GM18909 (cell line): ENCODE results near the gene KRT1.

Source experiments
- ATAC-seq: cut with Tn5 transposase; IDR thresholded peaks from one replicate; pipeline ENCODE4 v1.9.1; 2021; ENCODE audit warnings: mild to moderate bottlenecking; ENCODE audit not compliant: unreplicated experiment, poor library complexity

KRT1 gene

GRCh38 chr12:52699960-52700359, 19.8 kb upstream of the KRT1 start:
- no peak for ATAC-seq

- ATAC-seq = no peak
Observed at GRCh38 chr12:52699373-52699772, 19.2 kb upstream of the KRT1 start.

- ATAC-seq = no peak
Observed at GRCh38 chr12:52698651-52699340, 18.6 kb upstream of the KRT1 start.

GRCh38 chr12:52697058-52697582, 16.9 kb upstream of the KRT1 start:
- no peak for ATAC-seq

- no peak for ATAC-seq
Observed at GRCh38 chr12:52696588-52696987, 16.4 kb upstream of the KRT1 start.

GRCh38 chr12:52695039-52695438, 14.8 kb upstream of the KRT1 start:
- no peak for ATAC-seq

- no peak for ATAC-seq
Observed at GRCh38 chr12:52694151-52694550, 13.9 kb upstream of the KRT1 start.

- ATAC-seq = no peak
Observed at GRCh38 chr12:52693261-52693660, 13.1 kb upstream of the KRT1 start.

- no peak for ATAC-seq
Observed at GRCh38 chr12:52692254-52692653, 12.0 kb upstream of the KRT1 start.

- no peak for ATAC-seq
Observed at GRCh38 chr12:52691841-52692150, 11.6 kb upstream of the KRT1 start.

GRCh38 chr12:52691076-52691840, 11.1 kb upstream of the KRT1 start:
- no peak for ATAC-seq

- no peak for ATAC-seq
Observed at GRCh38 chr12:52690351-52691075, 10.3 kb upstream of the KRT1 start.

GRCh38 chr12:52689936-52690335, 9.7 kb upstream of the KRT1 start:
- ATAC-seq = no peak

- ATAC-seq = no peak
Observed at GRCh38 chr12:52689239-52689638, 9.0 kb upstream of the KRT1 start.

GRCh38 chr12:52688481-52688880, 8.3 kb upstream of the KRT1 start:
- no peak for ATAC-seq

- no peak for ATAC-seq
Observed at GRCh38 chr12:52687497-52688385, 7.5 kb upstream of the KRT1 start.

- ATAC-seq = no peak
Observed at GRCh38 chr12:52686756-52687487, 6.7 kb upstream of the KRT1 start.

GRCh38 chr12:52686063-52686462, 5.9 kb upstream of the KRT1 start:
- no peak for ATAC-seq

- ATAC-seq = no peak
Observed at GRCh38 chr12:52685406-52685890, 5.2 kb upstream of the KRT1 start.
